Stimulated activated CD4-positive, alpha-beta T cell treated with anti-CD3 and anti-CD28 coated beads, Interleukin-1b, Interleukin-23, amount 100 ng/mL, for 1 hour (primary cell): Measurements from ENCODE around the gene PKP4.

Source experiments
- DNase-seq, 2 donors: peaks; one replicate each; pipeline ENCODE4 v3.0.0-alpha.2; 2020; ENCODE audit warnings: low read depth in 2 of 2

The PKP4 gene

GRCh38 chr2:158539176-158540005, 82.6 kb downstream of the PKP4 start:
- no peak for DNase-seq

GRCh38 chr2:158542577-158542976, 85.8 kb downstream of the PKP4 start:
- DNase-seq: no peak

- DNase-seq: no peak
These were observed 87.2 kb downstream of the PKP4 start for GRCh38 chr2:158543957-158544356.

GRCh38 chr2:158544998-158545397, 88.2 kb downstream of the PKP4 start:
- no peak for DNase-seq

GRCh38 chr2:158546412-158547144, 89.8 kb downstream of the PKP4 start:
- no peak for DNase-seq

- DNase-seq: no peak
These were observed 96.5 kb downstream of the PKP4 start for GRCh38 chr2:158553257-158553656.

GRCh38 chr2:158554996-158555395, 98.2 kb downstream of the PKP4 start:
- no peak for DNase-seq

- DNase-seq: no peak
These were observed 99.4 kb downstream of the PKP4 start for GRCh38 chr2:158556124-158556523.

- DNase-seq: no peak
These were observed 101.0 kb downstream of the PKP4 start for GRCh38 chr2:158557752-158558151.

GRCh38 chr2:158559252-158559651, 102.5 kb downstream of the PKP4 start:
- DNase-seq: no peak

- DNase-seq: no peak
These were observed 103.5 kb downstream of the PKP4 start for GRCh38 chr2:158560259-158560658.

GRCh38 chr2:158561054-158561453, 104.3 kb downstream of the PKP4 start:
- no peak for DNase-seq

- DNase-seq: no peak
These were observed 110.5 kb downstream of the PKP4 start for GRCh38 chr2:158567208-158567607.

- no peak for DNase-seq
These were observed 112.5 kb downstream of the PKP4 start for GRCh38 chr2:158569284-158569683.

GRCh38 chr2:158570869-158571268, 114.1 kb downstream of the PKP4 start:
- no peak for DNase-seq

GRCh38 chr2:158573739-158574138, 117.0 kb downstream of the PKP4 start:
- DNase-seq: no peak

GRCh38 chr2:158575051-158575635, 118.4 kb downstream of the PKP4 start:
- DNase-seq: no peak

- DNase-seq: no peak
These were observed 120.4 kb downstream of the PKP4 start for GRCh38 chr2:158577141-158577540.

GRCh38 chr2:158578703-158579330, 122.1 kb downstream of the PKP4 start:
- no peak for DNase-seq

- no peak for DNase-seq
These were observed 123.2 kb downstream of the PKP4 start for GRCh38 chr2:158579928-158580327.

- DNase-seq: no peak
These were observed 124.0 kb downstream of the PKP4 start for GRCh38 chr2:158580760-158581159.

GRCh38 chr2:158582670-158583069, 125.9 kb downstream of the PKP4 start:
- no peak for DNase-seq
